NCI-H524 treated with DMSO at 0.1 percent for 48 hours (cell line): ENCODE results near the gene PKD2.

ENCODE experiments used
- DNase-seq: peaks from one replicate; lab custom pipeline; 2025; lab: John Stamatoyannopoulos, UW

Gene PKD2

DNA sequence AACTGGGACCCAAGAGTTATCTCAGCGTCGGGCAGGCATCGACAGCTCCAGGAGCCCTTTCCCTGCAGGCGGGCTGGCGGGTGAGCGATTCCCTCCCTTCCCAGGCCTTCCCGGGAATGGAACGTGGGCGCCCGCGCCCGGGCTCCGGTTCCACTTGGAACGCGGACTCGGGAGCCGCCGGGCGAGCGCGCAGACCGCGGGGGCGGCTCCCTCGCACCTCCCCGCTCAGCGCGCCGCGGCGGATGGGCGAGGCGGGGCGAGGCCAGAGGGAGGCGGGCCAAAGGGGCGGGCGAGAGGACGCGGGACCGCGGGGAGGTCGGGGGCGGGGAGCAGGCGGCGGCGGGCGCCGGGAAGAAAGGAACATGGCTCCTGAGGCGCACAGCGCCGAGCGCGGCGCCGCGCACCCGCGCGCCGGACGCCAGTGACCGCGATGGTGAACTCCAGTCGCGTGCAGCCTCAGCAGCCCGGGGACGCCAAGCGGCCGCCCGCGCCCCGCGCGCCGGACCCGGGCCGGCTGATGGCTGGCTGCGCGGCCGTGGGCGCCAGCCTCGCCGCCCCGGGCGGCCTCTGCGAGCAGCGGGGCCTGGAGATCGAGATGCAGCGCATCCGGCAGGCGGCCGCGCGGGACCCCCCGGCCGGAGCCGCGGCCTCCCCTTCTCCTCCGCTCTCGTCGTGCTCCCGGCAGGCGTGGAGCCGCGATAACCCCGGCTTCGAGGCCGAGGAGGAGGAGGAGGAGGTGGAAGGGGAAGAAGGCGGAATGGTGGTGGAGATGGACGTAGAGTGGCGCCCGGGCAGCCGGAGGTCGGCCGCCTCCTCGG, at the start of gene PKD2:
PKD2 (plus strand) TSS at position 332 of the 818 bp plus-strand sequence; CDS start at position 431, 99 bp downstream.
- DNase-seq, result no peak

DNA sequence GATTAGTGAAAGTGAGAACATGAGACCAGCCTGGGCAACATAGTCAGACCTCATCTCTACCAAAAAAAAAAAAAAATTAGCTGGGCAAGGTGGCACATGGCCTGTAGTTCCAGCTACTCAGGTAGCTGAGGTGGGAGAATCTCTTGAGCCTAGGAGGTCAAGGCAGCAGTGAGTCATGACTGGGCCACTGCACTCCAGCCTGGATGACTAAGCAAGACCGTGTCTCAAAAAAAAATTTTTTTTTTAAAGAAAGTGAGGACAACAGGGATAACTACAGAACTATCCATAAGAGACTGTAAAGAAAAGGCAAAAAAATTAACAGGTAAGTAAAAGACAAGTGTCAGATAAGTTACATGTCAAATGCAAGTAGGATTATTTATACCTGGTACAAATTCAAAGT, 45.4 kb upstream of the PKD2 start:
- DNase-seq, result no peak

DNA sequence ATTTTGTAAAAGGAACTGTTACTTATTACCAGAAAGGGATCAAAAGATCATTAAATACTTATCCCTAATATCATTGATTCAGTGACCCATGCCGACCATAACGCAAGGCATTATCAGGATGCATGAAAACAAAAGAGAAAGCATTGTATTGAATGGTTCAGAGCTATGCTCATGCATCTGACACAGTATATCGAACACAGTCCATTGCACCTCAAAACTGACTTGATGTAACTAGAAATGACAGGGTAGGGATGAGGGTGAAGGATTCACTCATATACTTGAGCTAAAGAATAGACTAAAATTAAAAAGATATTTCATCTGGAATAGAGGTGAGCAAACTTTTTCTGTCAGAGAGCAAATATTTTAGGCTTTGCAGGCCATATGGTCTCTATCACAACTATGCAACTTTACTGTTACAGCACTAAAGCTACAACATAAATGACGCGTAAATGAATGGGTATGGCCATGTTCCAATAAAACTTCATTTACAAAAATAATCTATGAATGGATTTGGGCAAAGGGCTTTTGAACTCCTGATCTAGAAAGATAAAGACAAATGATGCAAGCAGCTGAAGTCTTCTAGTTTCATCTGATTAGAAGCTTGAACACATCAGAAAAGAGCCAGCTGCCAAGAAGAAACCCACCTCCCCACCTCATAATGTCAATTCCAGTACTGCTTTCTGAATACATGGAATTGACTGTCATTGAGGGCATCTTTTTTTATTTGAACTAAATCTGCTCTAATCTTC, 44.9 kb upstream of the PKD2 start:
- DNase-seq, result no peak

- DNase-seq, result no peak
These were observed 41.9 kb upstream of the PKD2 start for GRCh38 chr4:87965501-87965975.

DNA sequence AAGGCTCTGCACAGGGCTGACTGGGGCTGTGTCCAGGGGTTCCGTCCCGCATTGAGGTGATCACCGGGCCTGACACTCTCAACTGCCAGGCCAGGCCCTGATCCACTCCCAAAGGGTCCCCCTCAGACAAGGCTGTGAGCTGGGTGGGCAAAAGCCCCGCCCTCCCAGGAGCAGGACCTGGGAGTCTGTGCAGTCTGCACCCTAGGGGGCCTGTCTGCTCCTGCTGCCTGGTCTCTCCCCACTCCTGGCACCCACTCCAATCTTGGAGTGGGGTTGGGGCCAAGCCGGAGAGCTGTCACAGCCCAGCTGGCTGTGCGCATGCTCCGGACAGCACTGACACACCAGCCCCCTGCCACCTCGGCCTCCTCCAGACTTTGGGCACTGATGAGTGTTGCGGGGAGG, 41.3 kb upstream of the PKD2 start:
- no peak for DNase-seq

GRCh38 chr4:87967193-87967592, 40.2 kb upstream of the PKD2 start:
- DNase-seq, result no peak

GRCh38 chr4:87970121-87970520, 37.3 kb upstream of the PKD2 start:
- no peak for DNase-seq

DNA sequence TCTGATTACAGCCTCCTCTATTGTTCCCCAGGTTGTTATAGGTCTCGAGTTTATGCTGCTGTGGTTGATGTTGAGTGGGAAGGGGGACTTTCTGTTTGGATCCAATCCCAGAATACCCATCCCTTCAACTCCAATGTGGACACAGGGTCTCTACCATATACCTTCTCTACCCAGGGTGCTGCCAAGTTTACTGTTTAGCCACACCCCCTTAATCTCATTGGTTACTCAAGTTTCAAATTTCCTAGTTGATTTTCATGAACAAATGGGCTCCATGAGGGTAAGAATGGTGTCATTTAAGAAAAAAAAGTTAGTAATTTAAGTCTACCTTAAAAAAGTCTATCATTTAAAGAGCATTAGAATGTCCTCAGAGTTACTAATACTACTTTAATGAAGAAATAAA, 35.6 kb upstream of the PKD2 start:
- no peak for DNase-seq

GRCh38 chr4:87973283-87974169, 33.9 kb upstream of the PKD2 start:
- DNase-seq, result no peak

DNA sequence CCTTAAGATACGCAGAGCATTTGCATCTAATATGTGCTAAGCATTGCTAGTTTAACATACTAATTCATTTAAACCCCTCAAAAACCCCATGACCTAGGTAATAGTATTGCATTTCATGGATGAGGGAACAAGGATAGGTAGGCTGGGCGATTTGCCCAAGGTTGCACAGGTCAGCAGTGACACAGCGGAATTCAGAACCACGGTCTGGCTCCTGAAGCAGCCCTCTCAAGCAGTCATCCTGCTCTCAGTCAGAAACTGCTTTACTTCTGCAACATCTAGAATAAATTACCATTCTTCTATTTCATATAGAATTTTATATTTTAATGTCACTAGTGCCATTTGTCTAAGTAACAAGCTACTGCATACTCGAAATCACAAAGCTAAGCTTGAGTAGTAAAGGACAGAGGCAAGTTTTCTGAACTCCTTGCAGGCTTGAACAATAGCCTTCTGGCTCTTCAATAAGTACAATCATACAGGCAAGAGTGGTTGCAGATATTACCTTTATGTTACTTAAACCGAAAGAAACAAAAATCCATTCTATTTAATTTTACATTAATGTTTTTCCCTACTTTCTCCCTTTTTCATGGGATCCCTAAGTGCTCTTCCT, 32.5 kb upstream of the PKD2 start:
- DNase-seq, result no peak

- DNase-seq, result no peak
These were observed 32.0 kb upstream of the PKD2 start, which contains the start of gene SPP1 for GRCh38 chr4:87975466-87975865. SPP1 (plus strand) TSS chr4:87975714; CDS start chr4:87976896, 1,182 bp downstream.

DNA sequence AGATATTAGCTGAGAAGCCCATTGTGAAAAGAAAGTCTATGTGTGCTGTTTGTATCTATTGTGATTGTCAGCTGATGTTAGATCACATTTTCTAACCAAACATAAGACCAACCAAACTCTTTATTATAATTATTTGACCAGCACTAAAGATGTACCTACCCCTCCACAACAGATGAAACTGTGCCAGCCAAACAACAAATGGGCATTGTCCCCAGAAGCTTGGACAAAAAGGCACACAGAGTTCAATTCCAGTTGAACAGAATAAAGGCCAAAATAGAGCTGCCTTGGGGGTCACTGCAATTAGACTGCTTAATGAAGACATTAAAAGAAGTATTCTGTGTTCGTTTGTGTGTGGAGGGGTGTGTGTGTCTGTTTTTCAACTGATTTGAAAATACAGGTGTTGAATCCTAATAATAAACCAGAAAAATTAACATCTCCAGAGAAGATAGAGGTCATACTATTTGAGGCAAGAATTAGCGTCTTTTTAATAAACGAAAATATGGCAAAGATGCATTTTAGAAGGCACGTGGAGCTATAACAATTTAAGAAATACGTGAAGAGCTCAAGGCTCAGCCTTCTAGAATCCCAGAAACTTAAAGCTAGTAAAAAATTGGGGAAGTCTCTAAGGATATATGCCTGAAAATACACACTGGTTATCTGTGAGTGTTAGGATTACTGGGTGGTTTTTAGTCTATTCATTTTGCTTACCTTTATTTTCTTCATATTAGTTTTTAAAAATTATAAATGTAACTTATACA, 29.7 kb upstream of the PKD2 start:
- DNase-seq, result no peak

GRCh38 chr4:87978681-87979080, 28.8 kb upstream of the PKD2 start:
- DNase-seq, result no peak

DNA sequence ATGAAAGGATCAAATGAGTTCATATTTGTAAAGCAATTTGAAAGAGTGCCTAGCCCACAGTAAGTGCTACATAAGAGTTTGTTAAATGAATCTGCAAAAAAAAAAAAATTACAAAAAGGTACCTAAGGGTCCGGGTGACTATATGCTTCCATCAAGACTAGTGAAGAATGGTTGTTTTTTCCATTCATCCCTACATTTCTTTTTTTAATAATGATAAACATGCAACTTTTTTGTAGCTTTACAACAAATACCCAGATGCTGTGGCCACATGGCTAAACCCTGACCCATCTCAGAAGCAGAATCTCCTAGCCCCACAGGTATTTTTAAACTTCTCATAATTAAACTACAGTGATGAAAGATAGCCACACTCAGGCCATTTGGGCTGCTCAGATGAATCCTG, 27.6 kb upstream of the PKD2 start:
- no peak for DNase-seq

DNA sequence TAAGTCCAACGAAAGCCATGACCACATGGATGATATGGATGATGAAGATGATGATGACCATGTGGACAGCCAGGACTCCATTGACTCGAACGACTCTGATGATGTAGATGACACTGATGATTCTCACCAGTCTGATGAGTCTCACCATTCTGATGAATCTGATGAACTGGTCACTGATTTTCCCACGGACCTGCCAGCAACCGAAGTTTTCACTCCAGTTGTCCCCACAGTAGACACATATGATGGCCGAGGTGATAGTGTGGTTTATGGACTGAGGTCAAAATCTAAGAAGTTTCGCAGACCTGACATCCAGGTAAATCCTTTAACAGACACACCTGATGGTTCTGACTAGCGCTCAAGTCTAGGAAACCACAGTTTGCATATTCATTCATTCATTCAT, 25.9 kb upstream of the PKD2 start:
- DNase-seq, result no peak

- DNase-seq, result no peak
These were observed 25.4 kb upstream of the PKD2 start for GRCh38 chr4:87982036-87982435.

DNA sequence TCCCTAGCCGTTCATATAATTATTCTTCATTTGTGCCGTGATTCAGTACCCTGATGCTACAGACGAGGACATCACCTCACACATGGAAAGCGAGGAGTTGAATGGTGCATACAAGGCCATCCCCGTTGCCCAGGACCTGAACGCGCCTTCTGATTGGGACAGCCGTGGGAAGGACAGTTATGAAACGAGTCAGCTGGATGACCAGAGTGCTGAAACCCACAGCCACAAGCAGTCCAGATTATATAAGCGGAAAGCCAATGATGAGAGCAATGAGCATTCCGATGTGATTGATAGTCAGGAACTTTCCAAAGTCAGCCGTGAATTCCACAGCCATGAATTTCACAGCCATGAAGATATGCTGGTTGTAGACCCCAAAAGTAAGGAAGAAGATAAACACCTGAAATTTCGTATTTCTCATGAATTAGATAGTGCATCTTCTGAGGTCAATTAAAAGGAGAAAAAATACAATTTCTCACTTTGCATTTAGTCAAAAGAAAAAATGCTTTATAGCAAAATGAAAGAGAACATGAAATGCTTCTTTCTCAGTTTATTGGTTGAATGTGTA, 24.9 kb upstream of the PKD2 start:
- no peak for DNase-seq

- DNase-seq, result no peak
These were observed 23.4 kb upstream of the PKD2 start for GRCh38 chr4:87983996-87984395.

DNA sequence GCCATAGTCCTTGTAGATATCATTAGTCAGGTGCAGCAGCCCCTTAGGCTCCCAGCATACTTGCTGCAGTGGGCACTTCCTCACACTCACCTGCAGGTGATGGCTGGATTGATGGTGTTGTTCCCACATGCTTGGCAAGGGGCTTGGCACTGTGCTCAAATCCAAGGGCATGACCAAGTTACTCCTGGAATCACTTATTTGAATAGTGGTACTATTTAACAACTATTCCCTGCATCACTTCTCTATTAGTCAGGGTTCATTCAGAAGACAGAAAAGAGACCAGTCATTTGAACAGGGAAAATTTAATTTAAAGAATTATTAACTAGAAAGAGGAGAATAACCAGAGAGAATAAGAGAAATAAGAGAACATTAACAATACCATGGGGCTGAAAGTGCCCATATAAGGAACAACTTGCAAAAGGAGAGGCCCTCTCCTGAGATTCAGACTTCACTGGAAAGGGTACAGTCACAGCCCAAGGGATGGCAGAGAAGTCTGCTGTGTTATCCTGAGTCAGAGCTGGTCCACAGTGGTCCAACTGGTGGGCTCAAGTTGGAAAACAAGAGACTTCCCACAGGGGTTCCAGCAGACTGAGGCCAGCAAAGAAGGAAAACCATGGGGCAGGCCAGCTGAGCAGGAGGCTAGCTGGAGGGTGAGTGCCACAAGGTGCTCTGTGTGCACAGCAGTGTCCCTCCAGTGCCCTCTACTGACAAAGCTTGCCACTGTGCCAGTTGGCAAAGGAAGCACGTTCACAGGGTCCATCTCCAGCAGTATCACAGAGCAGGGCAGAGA, 22.1 kb upstream of the PKD2 start:
- no peak for DNase-seq

- no peak for DNase-seq
These were observed 21.6 kb upstream of the PKD2 start for GRCh38 chr4:87985887-87986200.
